ENCODE data around the gene MYL6. TPM values are rescaled to one million over a fixed set of nuclear protein-coding genes. Genes with fewer than 3 reads are reported as not detected.
"Not testable (repeated sequence)": the region's sequence is repeated elsewhere in the genome, so short reads cannot be mapped to it uniquely, and the experiment has no call there.

Gene MYL6
- total RNA-seq, 6 experiments from 2014 or later, result 409 to 644 (median 490) TPM

- H3K9me3 ChIP-seq, result no peaks in the 10 kb centered on the region
- ATAC-seq, result no peak
- no peak for DNase-seq
- H3K27me3 ChIP-seq, result no peaks in the 10 kb centered on the region
- TF ChIP-seq, protein P1, sequence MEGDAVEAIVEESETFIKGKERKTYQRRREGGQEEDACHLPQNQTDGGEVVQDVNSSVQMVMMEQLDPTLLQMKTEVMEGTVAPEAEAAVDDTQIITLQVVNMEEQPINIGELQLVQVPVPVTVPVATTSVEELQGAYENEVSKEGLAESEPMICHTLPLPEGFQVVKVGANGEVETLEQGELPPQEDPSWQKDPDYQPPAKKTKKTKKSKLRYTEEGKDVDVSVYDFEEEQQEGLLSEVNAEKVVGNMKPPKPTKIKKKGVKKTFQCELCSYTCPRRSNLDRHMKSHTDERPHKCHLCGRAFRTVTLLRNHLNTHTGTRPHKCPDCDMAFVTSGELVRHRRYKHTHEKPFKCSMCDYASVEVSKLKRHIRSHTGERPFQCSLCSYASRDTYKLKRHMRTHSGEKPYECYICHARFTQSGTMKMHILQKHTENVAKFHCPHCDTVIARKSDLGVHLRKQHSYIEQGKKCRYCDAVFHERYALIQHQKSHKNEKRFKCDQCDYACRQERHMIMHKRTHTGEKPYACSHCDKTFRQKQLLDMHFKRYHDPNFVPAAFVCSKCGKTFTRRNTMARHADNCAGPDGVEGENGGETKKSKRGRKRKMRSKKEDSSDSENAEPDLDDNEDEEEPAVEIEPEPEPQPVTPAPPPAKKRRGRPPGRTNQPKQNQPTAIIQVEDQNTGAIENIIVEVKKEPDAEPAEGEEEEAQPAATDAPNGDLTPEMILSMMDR (IDR thresholded peaks at IDR 0.05), result no peak
- TF ChIP-seq POLR2A (IDR thresholded peaks at IDR 0.05), result no peak
- no peak overlapping the region for H3K27ac ChIP-seq
- peaks cover 0 to 31% (median 12%) of the 10 kb centered on the region in 4 donors for H3K4me1 ChIP-seq
- WGBS (ENCODE audit: insufficient coverage, low coverage, low lambda C conversion rate, missing lambda C conversion rate), result no CpG with 5 or more reads among the region's 1 CpG
- intact Hi-C loops (cut with DNase I), result no loop called here
- H3K4me3 ChIP-seq, result no peak overlapping the region
- H3K36me3 ChIP-seq, result no peaks in the 10 kb centered on the region
Measured at GRCh38 chr12:56154246-56154771, 3.9 kb upstream of the MYL6 start.

DNA sequence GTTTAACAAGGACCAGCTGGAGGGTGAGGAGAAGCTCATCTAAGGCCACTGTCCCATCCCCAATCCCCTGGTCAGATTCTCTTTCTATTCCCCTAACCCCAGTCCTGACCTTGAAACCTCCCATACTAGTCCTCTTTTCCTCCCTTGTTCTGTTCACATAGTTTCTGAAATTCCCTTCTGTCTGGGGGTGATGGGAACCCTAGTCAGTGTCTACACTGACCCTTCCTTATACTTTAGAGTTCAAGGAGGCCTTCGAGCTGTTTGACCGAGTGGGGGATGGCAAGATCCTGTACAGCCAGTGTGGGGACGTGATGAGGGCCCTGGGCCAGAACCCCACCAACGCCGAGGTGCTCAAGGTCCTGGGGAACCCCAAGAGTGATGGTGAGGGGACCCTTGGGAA, 3.3 kb upstream of the MYL6 start:
- ATAC-seq, result no peak
- TF ChIP-seq, protein P1 (IDR thresholded peaks at IDR 0.05), result no peak
- no peak for TF ChIP-seq POLR2A (IDR thresholded peaks at IDR 0.05)
- Histone ChIP-seq H3K9me3 (no peaks in the 10 kb centered on the region), H3K4me3 (no peak overlapping the region), H3K4me1 (peaks cover 0 to 36% (median 12%) of the 10 kb centered on the region in 4 donors), H3K27ac (peak overlapping the region in 2 of 3 donors; percentile 34 to 66), H3K36me3 (peaks cover 0 to 3% (median 1%) of the 10 kb centered on the region in 4 donors), H3K27me3 (no peaks in the 10 kb centered on the region)
- 89% methylated on average over 5 of the region's 5 CpGs for WGBS (ENCODE audit: insufficient coverage, low coverage, low lambda C conversion rate, missing lambda C conversion rate)
- no peak for DNase-seq
- intact Hi-C loops (cut with DNase I), result no loop called here

DNA sequence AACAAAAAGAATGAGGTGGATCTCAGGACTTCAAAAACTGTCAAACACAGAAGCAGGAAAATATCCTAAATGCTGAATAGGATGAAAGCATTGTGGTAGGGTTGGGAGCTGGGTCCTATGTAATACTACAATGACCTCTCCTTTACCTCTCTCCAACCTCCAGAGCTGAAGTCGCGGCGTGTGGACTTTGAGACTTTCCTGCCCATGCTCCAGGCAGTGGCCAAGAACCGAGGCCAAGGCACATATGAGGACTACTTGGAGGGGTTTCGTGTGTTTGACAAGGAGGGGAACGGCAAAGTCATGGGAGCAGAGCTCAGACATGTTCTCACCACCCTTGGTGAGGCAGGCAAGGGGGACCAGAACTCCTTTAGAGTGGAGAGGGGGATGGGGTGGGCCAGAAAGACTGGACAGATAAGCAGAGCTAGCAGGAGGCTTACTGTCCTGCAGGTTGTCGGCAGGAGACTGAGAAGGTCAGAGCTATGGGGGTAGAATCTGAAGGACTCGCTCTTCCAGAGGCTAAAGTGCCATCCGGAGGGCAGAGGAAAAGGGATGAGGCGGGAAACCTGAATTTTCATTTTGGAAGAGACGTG, 2.8 kb upstream of the MYL6 start:
- ATAC-seq (peak in 3 of 4 donors; percentile 11 to 32 (median 26)), DNase-seq (peak; percentile 55 to 80 (median 71))
- Histone ChIP-seq H3K9me3 (no peaks in the 10 kb centered on the region), H3K4me1 (peaks cover 0 to 42% (median 12%) of the 10 kb centered on the region in 4 donors), H3K4me3 (no peak overlapping the region), H3K27me3 (no peaks in the 10 kb centered on the region), H3K36me3 (peaks cover 0 to 8% (median 4%) of the 10 kb centered on the region in 4 donors), H3K27ac (peak overlapping the region in 2 of 3 donors; percentile 34 to 66)
- intact Hi-C loops (cut with DNase I), result no loop called here
- TF ChIP-seq, protein P1 (IDR thresholded peaks at IDR 0.05), result no peak
- no peak for TF ChIP-seq POLR2A (IDR thresholded peaks at IDR 0.05)
- WGBS (ENCODE audit: insufficient coverage, low coverage, low lambda C conversion rate, missing lambda C conversion rate), result 62% methylated on average over 9 of the region's 11 CpGs

- DNase-seq; intact Hi-C loops (cut with DNase I); ATAC-seq; H3K27me3 ChIP-seq; H3K9me3 ChIP-seq: not testable (repeated sequence)
- H3K36me3 ChIP-seq, result peaks cover 2 to 21% (median 13%) of the 10 kb centered on the region in 4 donors
- H3K27ac ChIP-seq, result peak overlapping the region in 1 of 3 donors; percentile 79
- 89% methylated on average over 21 of the region's 21 CpGs for WGBS (ENCODE audit: insufficient coverage, low coverage, low lambda C conversion rate, missing lambda C conversion rate)
- H3K4me3 ChIP-seq, result peak overlapping the region in 1 of 3 donors; percentile 51
- peaks cover 0 to 46% (median 10%) of the 10 kb centered on the region in 4 donors for H3K4me1 ChIP-seq
Measured at GRCh38 chr12:56156464-56157200, 1.5 kb upstream of the MYL6 start.

Measured in right lobe of liver (tissue), 6 donors.